Spleen (tissue), 7 donors: Measurements from ENCODE around the gene LRMDA.

ENCODE experiments used
- CTCF ChIP-seq, 11 experiments: fragments of 200-600 bp in 7 of 11; fragments of 450-650 bp in 4 of 11; sonication (generic) in 4 of 11; IDR thresholded peaks in 8 of 11; conservative IDR thresholded peaks in 3 of 11; 1 replicate in 7 of 11; 2 replicates in 4 of 11; pipeline versions ENCODE4 v1.4.0 to v1.8.0; 2016 to 2021; ENCODE audit warnings: antibody characterized with exemption in 11 of 11, inconsistent platforms in 4 of 11, mild to moderate bottlenecking in 1 of 11
- POLR2A ChIP-seq, 3 donors: fragments of 450-650 bp; IDR thresholded peaks; one replicate each; pipeline ENCODE4 v1.5.1; 2017; ENCODE audit warnings: antibody characterized with exemption in 3 of 3, mild to moderate bottlenecking in 1 of 3
- POLR2AphosphoS5 ChIP-seq, 3 donors: sonication (generic); formaldehyde crosslinking; IDR thresholded peaks; one replicate each; pipeline ENCODE4 v1.5.1; 2017; ENCODE audit warnings: antibody characterized with exemption in 3 of 3
- donor health status: DM: no; HTN: no; CAD: no; lungs with moderate emphysema.
- donor health status: DM: no; HTN: no; CAD: no.
- donor health status: DM: no; HTN: no; CAD: no.

GRCh38 chr10:76354921-76355320 is 923.5 kb downstream of the LRMDA start:
- no peak for TF ChIP-seq CTCF (IDR thresholded peaks at IDR 0.05 in 8 of 11, conservative IDR thresholded peaks at IDR 0.05 in 3 of 11)
- no peak for TF ChIP-seq POLR2A (IDR thresholded peaks at IDR 0.05)
- TF ChIP-seq POLR2AphosphoS5 (IDR thresholded peaks at IDR 0.05): no peak
